Ishikawa (cell line): ENCODE data around the gene CNTN1.

Source experiments
- CEBPB ChIP-seq: IDR thresholded peaks from 2 replicates; pipeline ENCODE4 v1.6.1; 2012
- CREB1 ChIP-seq: IDR thresholded peaks from 2 replicates; pipeline ENCODE4 v1.6.1; 2012; ENCODE audit warnings: low read depth
- EGR1 ChIP-seq: IDR thresholded peaks from 2 replicates; pipeline ENCODE4 v1.6.1; 2012
- EP300 ChIP-seq: IDR thresholded peaks from 2 replicates; pipeline ENCODE4 v1.6.1; 2012; ENCODE audit warnings: borderline replicate concordance
- FOXM1 ChIP-seq: IDR thresholded peaks from 2 replicates; pipeline ENCODE4 v1.6.1; 2012; ENCODE audit warnings: low read depth, borderline replicate concordance
- NFIC ChIP-seq: IDR thresholded peaks from 2 replicates; pipeline ENCODE4 v1.6.1; 2012
- RAD21 ChIP-seq: IDR thresholded peaks from 2 replicates; pipeline ENCODE4 v1.6.1; 2012; ENCODE audit warnings: low read depth
- TAF1 ChIP-seq: IDR thresholded peaks from 2 replicates; pipeline ENCODE4 v1.6.1; 2012; ENCODE audit warnings: low read depth, mild to moderate bottlenecking
- TCF12 ChIP-seq: IDR thresholded peaks from 2 replicates; pipeline ENCODE4 v1.6.1; 2012; ENCODE audit warnings: low read depth
- TEAD4 ChIP-seq: IDR thresholded peaks from 2 replicates; pipeline ENCODE4 v1.6.1; 2012
- YY1 ChIP-seq: IDR thresholded peaks from 2 replicates; pipeline ENCODE4 v1.6.1; 2012; ENCODE audit warnings: low read depth
- ZBTB7A ChIP-seq: IDR thresholded peaks from 2 replicates; pipeline ENCODE4 v1.6.1; 2012; ENCODE audit warnings: low read depth
- TF ChIP-seq, protein P1 (sequence below): IDR thresholded peaks from 2 replicates; pipeline ENCODE4 v1.6.1; 2012
- TF ChIP-seq, protein P2 (sequence below): IDR thresholded peaks from 2 replicates; pipeline ENCODE4 v1.6.1; 2012; ENCODE audit warnings: low read depth, mild to moderate bottlenecking
- TF ChIP-seq, protein P3 (sequence below): IDR thresholded peaks from 2 replicates; pipeline ENCODE4 v1.6.1; 2012

Gene CNTN1

DNA sequence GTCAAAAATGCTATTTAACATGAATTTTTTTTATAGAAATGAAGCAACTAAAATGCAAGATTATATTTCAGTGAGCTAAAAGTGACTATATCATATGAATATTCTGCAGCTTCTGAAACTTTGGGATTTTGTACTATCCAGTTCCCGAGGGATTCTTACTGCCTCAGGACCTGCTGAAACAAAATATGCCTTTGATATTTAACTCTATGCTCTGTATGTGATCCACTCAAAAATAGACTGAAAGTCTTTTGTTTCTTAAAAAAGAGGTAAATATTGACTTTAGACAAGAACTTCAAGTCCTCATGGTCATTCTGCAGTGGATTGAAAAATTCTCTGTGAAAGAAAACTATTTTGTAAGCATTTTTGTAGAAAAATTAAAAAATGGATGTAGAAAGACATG lies 22.4 kb downstream of the CNTN1 start:
- TF ChIP-seq CEBPB (no peak), ZBTB7A (no peak), YY1 (no peak), EP300 (no peak), TCF12 (no peak), EGR1 (no peak), CREB1 (no peak), RAD21 (no peak), FOXM1 (no peak), NFIC (no peak), TEAD4 (no peak), TAF1 (no peak)
- TF ChIP-seq, protein P1, sequence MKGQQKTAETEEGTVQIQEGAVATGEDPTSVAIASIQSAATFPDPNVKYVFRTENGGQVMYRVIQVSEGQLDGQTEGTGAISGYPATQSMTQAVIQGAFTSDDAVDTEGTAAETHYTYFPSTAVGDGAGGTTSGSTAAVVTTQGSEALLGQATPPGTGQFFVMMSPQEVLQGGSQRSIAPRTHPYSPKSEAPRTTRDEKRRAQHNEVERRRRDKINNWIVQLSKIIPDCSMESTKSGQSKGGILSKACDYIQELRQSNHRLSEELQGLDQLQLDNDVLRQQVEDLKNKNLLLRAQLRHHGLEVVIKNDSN: no peak
- TF ChIP-seq, protein P2, sequence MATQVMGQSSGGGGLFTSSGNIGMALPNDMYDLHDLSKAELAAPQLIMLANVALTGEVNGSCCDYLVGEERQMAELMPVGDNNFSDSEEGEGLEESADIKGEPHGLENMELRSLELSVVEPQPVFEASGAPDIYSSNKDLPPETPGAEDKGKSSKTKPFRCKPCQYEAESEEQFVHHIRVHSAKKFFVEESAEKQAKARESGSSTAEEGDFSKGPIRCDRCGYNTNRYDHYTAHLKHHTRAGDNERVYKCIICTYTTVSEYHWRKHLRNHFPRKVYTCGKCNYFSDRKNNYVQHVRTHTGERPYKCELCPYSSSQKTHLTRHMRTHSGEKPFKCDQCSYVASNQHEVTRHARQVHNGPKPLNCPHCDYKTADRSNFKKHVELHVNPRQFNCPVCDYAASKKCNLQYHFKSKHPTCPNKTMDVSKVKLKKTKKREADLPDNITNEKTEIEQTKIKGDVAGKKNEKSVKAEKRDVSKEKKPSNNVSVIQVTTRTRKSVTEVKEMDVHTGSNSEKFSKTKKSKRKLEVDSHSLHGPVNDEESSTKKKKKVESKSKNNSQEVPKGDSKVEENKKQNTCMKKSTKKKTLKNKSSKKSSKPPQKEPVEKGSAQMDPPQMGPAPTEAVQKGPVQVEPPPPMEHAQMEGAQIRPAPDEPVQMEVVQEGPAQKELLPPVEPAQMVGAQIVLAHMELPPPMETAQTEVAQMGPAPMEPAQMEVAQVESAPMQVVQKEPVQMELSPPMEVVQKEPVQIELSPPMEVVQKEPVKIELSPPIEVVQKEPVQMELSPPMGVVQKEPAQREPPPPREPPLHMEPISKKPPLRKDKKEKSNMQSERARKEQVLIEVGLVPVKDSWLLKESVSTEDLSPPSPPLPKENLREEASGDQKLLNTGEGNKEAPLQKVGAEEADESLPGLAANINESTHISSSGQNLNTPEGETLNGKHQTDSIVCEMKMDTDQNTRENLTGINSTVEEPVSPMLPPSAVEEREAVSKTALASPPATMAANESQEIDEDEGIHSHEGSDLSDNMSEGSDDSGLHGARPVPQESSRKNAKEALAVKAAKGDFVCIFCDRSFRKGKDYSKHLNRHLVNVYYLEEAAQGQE: no peak

DNA sequence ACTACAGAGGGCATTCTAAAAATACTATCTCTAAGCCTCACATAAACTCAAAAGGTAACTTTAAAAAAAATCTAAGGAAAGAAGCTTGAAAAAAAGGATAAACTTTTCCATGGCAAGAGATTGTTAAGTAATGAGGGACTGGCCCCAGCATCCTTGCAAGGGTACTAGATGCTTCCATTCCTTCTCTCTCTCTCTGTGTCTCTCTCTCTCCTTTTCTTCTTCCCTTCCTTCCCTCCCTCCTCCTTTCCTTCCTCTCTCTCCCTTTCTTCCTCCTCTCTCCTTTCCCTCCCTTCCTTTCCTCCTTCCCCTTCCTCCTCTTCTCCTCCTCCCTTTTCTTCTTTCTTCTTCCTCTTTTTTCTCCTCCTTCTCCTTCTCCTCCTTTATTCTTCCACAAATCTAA lies 23.8 kb downstream of the CNTN1 start:
- no peak for TF ChIP-seq NFIC
- no peak for TF ChIP-seq ZBTB7A
- no peak for TF ChIP-seq CEBPB
- TF ChIP-seq RAD21: no peak
- no peak for TF ChIP-seq TAF1
- TF ChIP-seq TCF12: no peak
- no peak for TF ChIP-seq CREB1
- no peak for TF ChIP-seq EP300
- TF ChIP-seq TEAD4: no peak
- no peak for TF ChIP-seq YY1
- TF ChIP-seq, protein P2: no peak
- TF ChIP-seq, protein P1: no peak
- TF ChIP-seq, protein P3, sequence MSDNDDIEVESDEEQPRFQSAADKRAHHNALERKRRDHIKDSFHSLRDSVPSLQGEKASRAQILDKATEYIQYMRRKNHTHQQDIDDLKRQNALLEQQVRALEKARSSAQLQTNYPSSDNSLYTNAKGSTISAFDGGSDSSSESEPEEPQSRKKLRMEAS: no peak
- TF ChIP-seq EGR1: no peak
- TF ChIP-seq FOXM1: no peak

DNA sequence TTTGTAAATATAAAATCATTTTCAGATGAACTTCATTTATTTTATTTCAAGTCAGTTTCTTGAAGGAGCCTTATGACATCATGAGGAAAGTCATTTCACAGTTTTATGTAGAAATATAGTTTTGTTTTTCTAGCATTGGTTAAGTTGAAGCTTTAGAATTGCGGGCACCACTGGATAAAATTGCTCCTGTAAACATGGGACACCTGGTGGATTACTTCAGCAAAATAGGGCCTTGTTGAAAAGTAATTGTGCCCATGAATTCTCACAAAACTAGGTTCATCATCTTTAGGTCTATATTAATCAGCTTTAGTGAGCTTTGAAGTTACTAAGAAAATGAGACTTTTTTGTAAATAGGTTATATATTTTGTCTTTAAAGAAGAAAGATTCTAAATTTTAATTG lies 25.3 kb downstream of the CNTN1 start:
- TF ChIP-seq TCF12: no peak
- no peak for TF ChIP-seq TAF1
- TF ChIP-seq, protein P3: no peak
- TF ChIP-seq YY1: no peak
- TF ChIP-seq EP300: no peak
- TF ChIP-seq ZBTB7A: no peak
- no peak for TF ChIP-seq CEBPB
- TF ChIP-seq NFIC: no peak
- TF ChIP-seq, protein P2: no peak
- TF ChIP-seq, protein P1: no peak
- no peak for TF ChIP-seq RAD21

DNA sequence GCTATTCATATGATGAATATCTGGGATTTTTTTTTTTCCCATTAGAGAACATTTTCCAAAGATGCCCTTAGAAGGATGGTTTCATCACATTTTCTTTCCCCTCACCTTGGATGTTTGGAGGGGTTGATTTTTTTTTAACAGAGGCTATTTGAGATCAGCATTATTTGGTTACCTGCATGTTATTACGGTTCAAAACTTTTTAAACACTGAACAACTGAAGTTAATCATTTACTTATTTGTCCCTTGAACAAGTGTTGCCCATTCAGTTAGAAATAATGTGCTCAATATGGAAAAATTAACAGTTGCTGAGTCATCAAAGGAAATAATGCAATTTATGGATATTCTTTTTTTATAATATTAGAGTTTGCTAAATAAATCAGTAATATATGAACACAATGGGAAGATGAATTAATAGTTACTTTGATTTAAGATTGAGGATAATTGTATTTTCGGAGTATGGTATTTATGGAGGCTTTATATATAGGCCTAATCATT lies 26.7 kb downstream of the CNTN1 start:
- TF ChIP-seq YY1 (no peak), TEAD4 (no peak), TCF12 (no peak), EP300 (no peak)

DNA sequence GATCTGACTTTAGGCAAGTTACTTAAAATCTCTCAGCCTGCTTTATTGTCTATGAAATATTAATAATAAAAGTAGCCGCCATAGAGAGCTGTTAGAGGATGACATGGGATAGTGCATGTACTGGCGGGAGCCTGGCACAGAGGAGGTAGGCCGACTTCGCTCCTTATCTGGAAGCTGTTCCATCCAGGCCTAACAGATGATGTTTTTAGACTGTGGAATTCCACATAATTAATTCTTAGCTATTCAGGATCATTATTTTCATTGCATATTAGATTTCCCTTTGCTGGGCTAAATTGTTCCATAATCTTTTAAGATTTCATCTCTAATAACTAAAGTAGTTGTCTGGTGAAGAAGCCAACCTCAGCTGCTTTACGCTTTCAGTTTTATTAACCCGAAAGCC lies 30.8 kb downstream of the CNTN1 start:
- TF ChIP-seq, protein P3: no peak
- TF ChIP-seq RAD21: no peak
- TF ChIP-seq TEAD4: no peak
- TF ChIP-seq CREB1: no peak
- TF ChIP-seq, protein P1: no peak
- no peak for TF ChIP-seq ZBTB7A
- no peak for TF ChIP-seq EGR1
- TF ChIP-seq CEBPB: no peak
